GM12865 (cell line): ENCODE measurements around the gene ARFGAP1.

ENCODE experiments used
- DNase-seq: peaks from one replicate; pipeline ENCODE4 v3.0.0; 2010; ENCODE audit warnings: low read depth
- H3K4me3 ChIP-seq: 2 replicates; pipeline ENCODE4 v1.5.1; 2011; ENCODE audit warnings: mild to moderate bottlenecking, low read depth, low read length, control low read depth
- TF ChIP-seq, protein P1 (sequence below): IDR thresholded peaks from 2 replicates; pipeline ENCODE4 v1.5.1; 2011; ENCODE audit warnings: low read length, control low read depth, low read depth, inconsistent platforms; ENCODE audit not compliant: insufficient read depth; ENCODE audit errors: missing control alignments

The ARFGAP1 gene

GRCh38 chr20:63295846-63296245 lies 23.2 kb downstream of the ARFGAP1 start:
- no peak for DNase-seq
- H3K4me3 ChIP-seq, result no peak overlapping the region
- TF ChIP-seq, protein P1, sequence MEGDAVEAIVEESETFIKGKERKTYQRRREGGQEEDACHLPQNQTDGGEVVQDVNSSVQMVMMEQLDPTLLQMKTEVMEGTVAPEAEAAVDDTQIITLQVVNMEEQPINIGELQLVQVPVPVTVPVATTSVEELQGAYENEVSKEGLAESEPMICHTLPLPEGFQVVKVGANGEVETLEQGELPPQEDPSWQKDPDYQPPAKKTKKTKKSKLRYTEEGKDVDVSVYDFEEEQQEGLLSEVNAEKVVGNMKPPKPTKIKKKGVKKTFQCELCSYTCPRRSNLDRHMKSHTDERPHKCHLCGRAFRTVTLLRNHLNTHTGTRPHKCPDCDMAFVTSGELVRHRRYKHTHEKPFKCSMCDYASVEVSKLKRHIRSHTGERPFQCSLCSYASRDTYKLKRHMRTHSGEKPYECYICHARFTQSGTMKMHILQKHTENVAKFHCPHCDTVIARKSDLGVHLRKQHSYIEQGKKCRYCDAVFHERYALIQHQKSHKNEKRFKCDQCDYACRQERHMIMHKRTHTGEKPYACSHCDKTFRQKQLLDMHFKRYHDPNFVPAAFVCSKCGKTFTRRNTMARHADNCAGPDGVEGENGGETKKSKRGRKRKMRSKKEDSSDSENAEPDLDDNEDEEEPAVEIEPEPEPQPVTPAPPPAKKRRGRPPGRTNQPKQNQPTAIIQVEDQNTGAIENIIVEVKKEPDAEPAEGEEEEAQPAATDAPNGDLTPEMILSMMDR, result no peak

GRCh38 chr20:63296531-63297299 lies 24.1 kb downstream of the ARFGAP1 start:
- no peak overlapping the region for H3K4me3 ChIP-seq
- DNase-seq, result no peak
- TF ChIP-seq, protein P1, result no peak

DNA sequence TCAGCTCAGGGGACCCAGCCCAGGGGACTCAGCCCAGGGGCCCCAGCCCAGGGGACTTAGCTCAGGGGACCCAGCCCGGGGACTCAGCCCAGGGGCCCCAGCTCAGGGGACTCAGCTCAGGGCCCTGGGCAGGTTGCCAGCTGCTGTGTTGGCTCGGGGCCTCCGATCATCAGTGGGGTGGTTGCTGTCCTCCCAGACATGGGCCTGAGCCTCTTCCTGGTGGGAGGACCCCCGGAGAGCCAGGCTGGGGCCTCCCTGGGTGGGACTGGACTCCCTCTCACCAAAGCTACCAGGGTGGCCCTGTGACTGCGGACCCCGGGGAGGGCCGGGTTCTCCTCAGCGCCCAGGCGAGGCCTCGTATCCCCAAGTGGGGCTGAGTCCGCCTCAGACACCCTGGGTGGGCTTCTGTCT lies 24.8 kb downstream of the ARFGAP1 start:
- TF ChIP-seq, protein P1, result no peak
- no peak overlapping the region for H3K4me3 ChIP-seq
- no peak for DNase-seq

- no peak overlapping the region for H3K4me3 ChIP-seq
- TF ChIP-seq, protein P1, result no peak
- DNase-seq, result no peak
Measured at GRCh38 chr20:63297796-63298572, 25.4 kb downstream of the ARFGAP1 start.

- no peak overlapping the region for H3K4me3 ChIP-seq
- TF ChIP-seq, protein P1, result no peak
- DNase-seq, result no peak
Measured at GRCh38 chr20:63298731-63299312, 26.2 kb downstream of the ARFGAP1 start.

GRCh38 chr20:63301671-63302070 lies 29.1 kb downstream of the ARFGAP1 start:
- no peak overlapping the region for H3K4me3 ChIP-seq
- no peak for DNase-seq
- TF ChIP-seq, protein P1, result no peak
